NCI-H2107 (cell line): ENCODE measurements around the gene PAQR5.
A peak's percentile ranks its signal among the peaks of the same experiment; 100 is the strongest.

Experiments used
- DNase-seq: peaks from one replicate; lab custom pipeline; 2025; lab: John Stamatoyannopoulos, UW

Gene PAQR5

GRCh38 chr15:69392352-69392751 lies 93.6 kb downstream of the PAQR5 start:
- no peak for DNase-seq

GRCh38 chr15:69393831-69394491 lies 95.2 kb downstream of the PAQR5 start:
- DNase-seq, result no peak

GRCh38 chr15:69394556-69395282 lies 96.0 kb downstream of the PAQR5 start:
- no peak for DNase-seq

GRCh38 chr15:69395460-69395859 lies 96.7 kb downstream of the PAQR5 start:
- no peak for DNase-seq

GRCh38 chr15:69395991-69396390 lies 97.3 kb downstream of the PAQR5 start:
- DNase-seq, result no peak

GRCh38 chr15:69398491-69398891 lies 99.8 kb downstream of the PAQR5 start:
- DNase-seq, result no peak

- DNase-seq, result no peak
Measured at GRCh38 chr15:69400850-69401249, 102.1 kb downstream of the PAQR5 start.

GRCh38 chr15:69402816-69403215 lies 104.1 kb downstream of the PAQR5 start:
- DNase-seq, result no peak

- DNase-seq, result no peak
Measured at GRCh38 chr15:69403594-69403993, 104.9 kb downstream of the PAQR5 start.

- DNase-seq, result no peak
Measured at GRCh38 chr15:69405110-69405509, 106.4 kb downstream of the PAQR5 start.

- no peak for DNase-seq
Measured at GRCh38 chr15:69407719-69408400, 109.1 kb downstream of the PAQR5 start.

- DNase-seq, result no peak
Measured at GRCh38 chr15:69408841-69409240, 110.1 kb downstream of the PAQR5 start.

- DNase-seq, result no peak
Measured at GRCh38 chr15:69410248-69410874, 111.6 kb downstream of the PAQR5 start.

GRCh38 chr15:69412274-69412673 lies 113.6 kb downstream of the PAQR5 start:
- no peak for DNase-seq

GRCh38 chr15:69412701-69413100 lies 114.0 kb downstream of the PAQR5 start:
- no peak for DNase-seq

GRCh38 chr15:69413822-69414700 lies 115.3 kb downstream of the PAQR5 start, which contains the start of gene KIF23:
Gene KIF23, plus strand, starts transcription at chr15:69414349. Its CDS starts 117 bp downstream, at chr15:69414466.
- DNase-seq, result peak; percentile 40

GRCh38 chr15:69414701-69415167 lies 116.0 kb downstream of the PAQR5 start:
- DNase-seq, result no peak

- DNase-seq, result no peak
Measured at GRCh38 chr15:69415381-69415780, 116.7 kb downstream of the PAQR5 start.

- no peak for DNase-seq
Measured at GRCh38 chr15:69417581-69417980, 118.9 kb downstream of the PAQR5 start.

GRCh38 chr15:69421498-69421897 lies 122.8 kb downstream of the PAQR5 start:
- DNase-seq, result no peak

GRCh38 chr15:69422336-69422895 lies 123.7 kb downstream of the PAQR5 start:
- no peak for DNase-seq
